ENCODE data around the gene SSBP3.

DNA sequence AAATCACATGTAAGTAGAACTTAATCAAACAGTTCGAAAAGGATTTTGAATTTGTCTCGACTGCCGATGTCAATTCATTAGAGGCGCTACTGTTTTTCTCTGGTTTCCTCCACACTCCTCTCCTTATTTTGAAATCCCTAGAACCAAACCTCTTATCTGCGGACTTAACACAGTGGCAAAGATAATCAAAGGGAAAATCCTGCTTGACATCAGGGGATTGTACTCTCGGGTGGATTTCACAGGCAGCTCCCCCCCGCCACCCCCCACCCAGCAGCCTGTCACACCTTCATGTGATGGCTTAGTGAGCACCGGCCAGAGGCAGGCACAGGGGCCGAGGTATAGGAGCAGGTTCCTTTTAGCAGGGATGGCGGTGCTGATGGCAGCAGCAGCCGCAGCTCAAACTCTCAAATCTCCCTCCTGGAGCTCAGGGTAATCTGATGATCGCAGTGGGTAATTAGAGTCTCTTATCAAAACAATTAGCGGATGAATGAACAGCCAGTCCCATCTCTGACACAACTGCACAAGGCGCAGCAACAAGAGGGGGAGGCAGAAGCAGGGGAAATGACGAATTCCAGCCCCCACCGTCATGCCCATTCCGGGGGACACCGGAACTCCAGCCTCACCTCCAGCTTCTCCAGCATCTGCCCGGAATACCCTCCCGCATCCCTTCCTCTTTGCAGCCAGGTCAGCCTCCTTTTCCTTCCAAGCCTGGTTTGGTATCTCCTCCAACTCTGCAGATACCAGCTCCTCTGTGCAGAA, 80.3 kb downstream of the SSBP3 start:
- TF ChIP-seq, protein P1, sequence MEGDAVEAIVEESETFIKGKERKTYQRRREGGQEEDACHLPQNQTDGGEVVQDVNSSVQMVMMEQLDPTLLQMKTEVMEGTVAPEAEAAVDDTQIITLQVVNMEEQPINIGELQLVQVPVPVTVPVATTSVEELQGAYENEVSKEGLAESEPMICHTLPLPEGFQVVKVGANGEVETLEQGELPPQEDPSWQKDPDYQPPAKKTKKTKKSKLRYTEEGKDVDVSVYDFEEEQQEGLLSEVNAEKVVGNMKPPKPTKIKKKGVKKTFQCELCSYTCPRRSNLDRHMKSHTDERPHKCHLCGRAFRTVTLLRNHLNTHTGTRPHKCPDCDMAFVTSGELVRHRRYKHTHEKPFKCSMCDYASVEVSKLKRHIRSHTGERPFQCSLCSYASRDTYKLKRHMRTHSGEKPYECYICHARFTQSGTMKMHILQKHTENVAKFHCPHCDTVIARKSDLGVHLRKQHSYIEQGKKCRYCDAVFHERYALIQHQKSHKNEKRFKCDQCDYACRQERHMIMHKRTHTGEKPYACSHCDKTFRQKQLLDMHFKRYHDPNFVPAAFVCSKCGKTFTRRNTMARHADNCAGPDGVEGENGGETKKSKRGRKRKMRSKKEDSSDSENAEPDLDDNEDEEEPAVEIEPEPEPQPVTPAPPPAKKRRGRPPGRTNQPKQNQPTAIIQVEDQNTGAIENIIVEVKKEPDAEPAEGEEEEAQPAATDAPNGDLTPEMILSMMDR (IDR thresholded peaks at IDR 0.05): no peak
- TF ChIP-seq POLR2AphosphoS5 (IDR thresholded peaks at IDR 0.05; ENCODE audit: low read depth, low read length) (no peak), TAF1 (IDR thresholded peaks at IDR 0.05; ENCODE audit: borderline replicate concordance, low read depth, low read length) (no peak)
